Upper lobe of right lung (tissue), 1 donor: ENCODE measurements around the gene ABCG4. TPM values are rescaled to one million over a fixed set of nuclear protein-coding genes. Genes with fewer than 3 reads are reported as not detected.

ENCODE experiments used
- ATAC-seq: fragments of 200-7000 bp; cut with Tn5 transposase; one replicate; pipeline ENCODE4 v1.9.1; 2020; ENCODE audit warnings: mild to moderate bottlenecking, moderate library complexity
- DNase-seq: peaks from one replicate; pipeline ENCODE4 v3.0.0-alpha.2; 2020
- H3K27ac ChIP-seq: fragments of 200-600 bp; one replicate; pipeline ENCODE4 v1.8.0; 2022
- H3K27me3 ChIP-seq: fragments of 200-600 bp; one replicate; pipeline ENCODE4 v1.8.0; 2022; ENCODE audit warnings: mild to moderate bottlenecking
- H3K36me3 ChIP-seq: fragments of 200-600 bp; one replicate; pipeline ENCODE4 v1.8.0; 2022
- H3K4me1 ChIP-seq: fragments of 200-600 bp; one replicate; pipeline ENCODE4 v1.8.0; 2022
- H3K4me3 ChIP-seq: fragments of 200-600 bp; one replicate; pipeline ENCODE4 v1.8.0; 2022; ENCODE audit warnings: mild to moderate bottlenecking
- H3K9me3 ChIP-seq: fragments of 200-600 bp; one replicate; pipeline ENCODE4 v1.8.0; 2022
- intact Hi-C: fragments of 100-400 bp; cut with DNase I; formaldehyde crosslinking; loops from one replicate; pipeline ENCODE4 v1.11.0; 2022
- total RNA-seq: library from RNA; stranded (reverse); fragmentation: NEBNext Ultra II Directional; extraction: Animal tissue kit (Norgen Biotek cat#: 25700); gene quantifications from one replicate; pipeline ENCODE4 v1.2.1, GENCODE V29; 2021
- TF ChIP-seq, protein P1 (sequence below): fragments of 200-600 bp; IDR thresholded peaks from one replicate; pipeline ENCODE4 v1.8.0; 2022; ENCODE audit warnings: antibody characterized with exemption
- donor health status: DM: no; HTN: yes; CAD: no; lungs with severe emphysema.

The ABCG4 gene
- total RNA-seq, 1 donor from 2014 or later = 0.14 TPM

DNA sequence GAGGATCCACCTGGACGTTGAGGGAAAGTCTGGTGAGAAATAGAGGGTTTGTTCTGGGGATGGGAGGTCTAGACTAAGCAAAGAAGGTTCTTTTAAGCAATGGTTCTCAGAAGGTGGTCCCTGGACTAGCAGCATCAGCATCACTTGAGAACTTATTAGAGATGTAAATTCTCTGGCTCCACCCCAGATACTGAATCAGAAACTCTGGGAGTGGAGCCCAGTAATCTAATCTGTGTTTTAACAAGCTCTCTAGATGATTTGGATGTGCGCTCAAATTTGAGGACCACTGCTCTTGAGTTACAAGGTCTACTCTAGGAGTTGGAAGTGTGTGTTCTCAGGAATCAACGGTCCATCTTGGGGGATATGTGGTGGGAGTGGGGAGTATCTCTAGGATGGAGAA, 3.3 kb upstream of the ABCG4 start:
- Histone ChIP-seq H3K27ac (no peak overlapping the region), H3K27me3 (peaks cover 23% of the 10 kb centered on the region), H3K4me3 (no peak overlapping the region), H3K9me3 (no peaks in the 10 kb centered on the region), H3K36me3 (no peaks in the 10 kb centered on the region), H3K4me1 (peaks cover 12% of the 10 kb centered on the region)
- TF ChIP-seq, protein P1, sequence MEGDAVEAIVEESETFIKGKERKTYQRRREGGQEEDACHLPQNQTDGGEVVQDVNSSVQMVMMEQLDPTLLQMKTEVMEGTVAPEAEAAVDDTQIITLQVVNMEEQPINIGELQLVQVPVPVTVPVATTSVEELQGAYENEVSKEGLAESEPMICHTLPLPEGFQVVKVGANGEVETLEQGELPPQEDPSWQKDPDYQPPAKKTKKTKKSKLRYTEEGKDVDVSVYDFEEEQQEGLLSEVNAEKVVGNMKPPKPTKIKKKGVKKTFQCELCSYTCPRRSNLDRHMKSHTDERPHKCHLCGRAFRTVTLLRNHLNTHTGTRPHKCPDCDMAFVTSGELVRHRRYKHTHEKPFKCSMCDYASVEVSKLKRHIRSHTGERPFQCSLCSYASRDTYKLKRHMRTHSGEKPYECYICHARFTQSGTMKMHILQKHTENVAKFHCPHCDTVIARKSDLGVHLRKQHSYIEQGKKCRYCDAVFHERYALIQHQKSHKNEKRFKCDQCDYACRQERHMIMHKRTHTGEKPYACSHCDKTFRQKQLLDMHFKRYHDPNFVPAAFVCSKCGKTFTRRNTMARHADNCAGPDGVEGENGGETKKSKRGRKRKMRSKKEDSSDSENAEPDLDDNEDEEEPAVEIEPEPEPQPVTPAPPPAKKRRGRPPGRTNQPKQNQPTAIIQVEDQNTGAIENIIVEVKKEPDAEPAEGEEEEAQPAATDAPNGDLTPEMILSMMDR = no peak
- no peak for ATAC-seq
- no peak for DNase-seq
- intact Hi-C loops = no loop called here

DNA sequence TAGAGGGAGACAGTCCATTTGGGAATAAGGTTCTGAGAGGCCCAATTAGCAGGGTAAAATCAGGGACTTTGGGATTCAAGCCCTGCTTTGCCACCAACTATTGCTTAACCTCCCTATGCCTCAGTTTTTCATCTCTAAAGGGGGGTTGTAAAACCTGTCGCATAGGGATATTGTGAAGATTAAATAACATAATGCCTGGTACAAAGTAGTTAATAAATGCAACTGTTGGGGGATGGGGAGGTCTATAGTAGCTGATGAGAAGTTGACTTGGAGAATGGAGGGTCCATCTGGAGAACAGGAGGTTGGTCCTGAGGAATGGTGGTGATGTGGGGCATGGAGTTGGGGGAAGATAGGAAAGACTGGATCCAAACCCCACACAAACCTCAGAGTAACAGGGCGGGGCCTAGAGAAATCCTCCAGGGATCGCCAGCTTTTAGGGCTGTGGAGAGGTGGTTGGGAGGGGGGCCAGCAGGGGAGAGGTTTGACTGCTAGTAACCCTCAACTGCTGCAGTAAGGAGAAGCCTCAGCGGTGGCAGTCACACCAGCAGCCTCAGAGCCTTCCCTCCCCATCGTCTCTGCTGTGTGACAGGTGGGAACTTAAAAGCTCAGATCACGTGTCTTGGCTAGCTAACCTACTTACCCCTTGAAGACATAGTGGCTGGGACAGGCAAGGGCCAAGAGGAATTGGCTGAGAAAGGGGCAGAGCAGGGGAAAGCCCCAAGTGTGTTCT, 1.1 kb upstream of the ABCG4 start:
- no peaks in the 10 kb centered on the region for H3K9me3 ChIP-seq
- no peak overlapping the region for H3K4me3 ChIP-seq
- DNase-seq = no peak
- intact Hi-C loops = no loop called here
- peaks cover 12% of the 10 kb centered on the region for H3K4me1 ChIP-seq
- TF ChIP-seq, protein P1 = no peak
- H3K27me3 ChIP-seq = peaks cover 23% of the 10 kb centered on the region
- H3K36me3 ChIP-seq = no peaks in the 10 kb centered on the region
- no peak for ATAC-seq
- no peak overlapping the region for H3K27ac ChIP-seq

- Histone ChIP-seq H3K4me3 (peak overlapping the region; percentile 60), H3K4me1 (peaks cover 12% of the 10 kb centered on the region)
These were observed 183 bp upstream of the ABCG4 start for GRCh38 chr11:119148720-119149017.

DNA sequence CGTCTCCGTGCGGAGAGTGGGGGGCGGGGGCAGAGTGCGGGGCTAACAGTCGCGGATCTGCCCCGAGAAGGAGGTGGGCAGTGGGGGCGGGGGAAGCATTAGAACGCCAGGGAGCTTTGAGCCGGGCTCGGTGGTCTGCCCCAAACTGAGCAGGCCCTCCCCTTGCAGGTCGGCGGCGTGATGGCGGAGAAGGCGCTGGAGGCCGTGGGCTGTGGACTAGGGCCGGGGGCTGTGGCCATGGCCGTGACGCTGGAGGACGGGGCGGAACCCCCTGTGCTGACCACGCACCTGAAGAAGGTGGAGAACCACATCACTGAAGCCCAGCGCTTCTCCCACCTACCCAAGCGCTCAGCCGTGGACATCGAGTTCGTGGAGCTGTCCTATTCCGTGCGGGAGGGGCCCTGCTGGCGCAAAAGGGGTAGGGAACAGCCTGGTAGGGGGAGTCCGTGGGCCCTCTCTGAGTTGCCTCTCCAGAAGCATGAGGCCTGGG, 979 bp downstream of the ABCG4 start:
- intact Hi-C loops = no loop called here
- TF ChIP-seq, protein P1 = no peak
- Histone ChIP-seq H3K4me3 (peak overlapping the region; percentile 60), H3K36me3 (no peaks in the 10 kb centered on the region), H3K4me1 (peaks cover 12% of the 10 kb centered on the region), H3K27ac (no peak overlapping the region), H3K9me3 (no peaks in the 10 kb centered on the region), H3K27me3 (peaks cover 29% of the 10 kb centered on the region)
- no peak for ATAC-seq
- DNase-seq = peak; percentile 51

More at GRCh38 chr11:119148720-119149017, 183 bp upstream of the ABCG4 start:
- intact Hi-C loops = no loop called here
- ATAC-seq (no peak), DNase-seq (no peak)
- no peak overlapping the region for H3K27ac ChIP-seq
- peaks cover 29% of the 10 kb centered on the region for H3K27me3 ChIP-seq
- H3K9me3 ChIP-seq = no peaks in the 10 kb centered on the region
- H3K36me3 ChIP-seq = no peaks in the 10 kb centered on the region
- TF ChIP-seq, protein P1 = no peak

GRCh38 chr11:119152043-119152442, 3.2 kb downstream of the ABCG4 start:
- no peak for ATAC-seq
- Histone ChIP-seq H3K27me3 (peaks cover 20% of the 10 kb centered on the region), H3K27ac (no peak overlapping the region), H3K9me3 (no peaks in the 10 kb centered on the region), H3K4me1 (peaks cover 12% of the 10 kb centered on the region), H3K4me3 (no peak overlapping the region), H3K36me3 (no peaks in the 10 kb centered on the region)
- intact Hi-C loops = no loop called here
- TF ChIP-seq, protein P1 = no peak
- DNase-seq = no peak
